HG02763 (cell line): ENCODE results near the gene B3GALT6.

Experiments
- ATAC-seq: cut with Tn5 transposase; IDR thresholded peaks from one replicate; pipeline ENCODE4 v1.9.1; 2021; ENCODE audit warnings: mild to moderate bottlenecking, moderate library complexity; ENCODE audit not compliant: unreplicated experiment

B3GALT6 gene

GRCh38 chr1:1215881-1216605 is 16.0 kb upstream of the B3GALT6 start:
- no peak for ATAC-seq

GRCh38 chr1:1216770-1217620 is 15.0 kb upstream of the B3GALT6 start:
- no peak for ATAC-seq

- no peak for ATAC-seq
Observed at GRCh38 chr1:1217621-1218523, 14.2 kb upstream of the B3GALT6 start.

GRCh38 chr1:1218524-1219200 is 13.4 kb upstream of the B3GALT6 start:
- no peak for ATAC-seq

GRCh38 chr1:1219341-1219740 is 12.7 kb upstream of the B3GALT6 start:
- ATAC-seq = no peak

- ATAC-seq = no peak
Observed at GRCh38 chr1:1220197-1220596, 11.8 kb upstream of the B3GALT6 start.

- ATAC-seq = no peak
Observed at GRCh38 chr1:1221887-1222574, 10.0 kb upstream of the B3GALT6 start.

- ATAC-seq = no peak
Observed at GRCh38 chr1:1222575-1223225, 9.3 kb upstream of the B3GALT6 start.

- ATAC-seq = no peak
Observed at GRCh38 chr1:1223321-1223720, 8.7 kb upstream of the B3GALT6 start.

GRCh38 chr1:1223891-1224290 is 8.1 kb upstream of the B3GALT6 start:
- no peak for ATAC-seq

- no peak for ATAC-seq
Observed at GRCh38 chr1:1225238-1225845, 6.7 kb upstream of the B3GALT6 start.

GRCh38 chr1:1225913-1226312 is 6.1 kb upstream of the B3GALT6 start:
- no peak for ATAC-seq

- no peak for ATAC-seq
Observed at GRCh38 chr1:1226566-1227362, 5.3 kb upstream of the B3GALT6 start.

GRCh38 chr1:1227386-1227785 is 4.7 kb upstream of the B3GALT6 start:
- ATAC-seq = no peak

GRCh38 chr1:1228187-1228586 is 3.9 kb upstream of the B3GALT6 start:
- no peak for ATAC-seq

GRCh38 chr1:1228596-1229321 is 3.3 kb upstream of the B3GALT6 start:
- ATAC-seq = no peak

- ATAC-seq = no peak
Observed at GRCh38 chr1:1229770-1230169, 2.3 kb upstream of the B3GALT6 start.
